Gastroesophageal sphincter (tissue), 3 donors: ENCODE results near the gene SAMD9L.

Experiments
- EP300 ChIP-seq: sonication (generic); formaldehyde crosslinking; IDR thresholded peaks from one replicate; pipeline ENCODE4 v1.6.1; 2017; ENCODE audit warnings: antibody characterized with exemption, mild to moderate bottlenecking
- POLR2A ChIP-seq, 2 donors: fragments of 450-650 bp; IDR thresholded peaks; one replicate each; pipeline ENCODE4 v1.6.1; 2017; ENCODE audit warnings: antibody characterized with exemption in 2 of 2, mild to moderate bottlenecking in 2 of 2, moderate library complexity in 1 of 2
- POLR2AphosphoS5 ChIP-seq: sonication (generic); formaldehyde crosslinking; IDR thresholded peaks from one replicate; pipeline ENCODE4 v1.6.1; 2017; ENCODE audit warnings: antibody characterized with exemption
- TF ChIP-seq, protein P1 (sequence below), 4 experiments: fragments of 200-600 bp in 2 of 4; fragments of 450-650 bp in 2 of 4; sonication (generic) in 1 of 4; IDR thresholded peaks; one replicate each; pipeline ENCODE4 v1.5.1; 2017 to 2019; ENCODE audit warnings: antibody characterized with exemption in 4 of 4, mild to moderate bottlenecking in 2 of 4, moderate library complexity in 2 of 4

DNA sequence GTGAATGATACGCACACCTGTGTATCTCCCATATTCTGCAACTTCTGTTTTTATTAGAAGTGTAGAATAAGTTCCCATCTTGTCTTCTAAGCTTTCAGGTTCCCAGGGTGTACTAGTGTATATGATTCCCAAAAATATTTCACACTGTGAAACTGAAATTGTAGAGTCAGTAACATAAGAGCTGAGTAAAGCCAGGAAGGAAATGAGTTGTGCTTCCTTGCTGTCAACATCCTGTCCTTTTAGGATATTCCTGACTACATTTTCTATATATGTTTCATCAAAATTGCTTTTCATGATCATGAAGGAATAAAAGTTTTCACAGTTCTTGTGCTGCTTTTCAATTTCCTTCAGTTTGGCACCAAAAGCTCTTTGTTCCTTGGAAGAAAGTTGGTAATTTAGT is 15.2 kb downstream of the SAMD9L start:
- TF ChIP-seq, protein P1, sequence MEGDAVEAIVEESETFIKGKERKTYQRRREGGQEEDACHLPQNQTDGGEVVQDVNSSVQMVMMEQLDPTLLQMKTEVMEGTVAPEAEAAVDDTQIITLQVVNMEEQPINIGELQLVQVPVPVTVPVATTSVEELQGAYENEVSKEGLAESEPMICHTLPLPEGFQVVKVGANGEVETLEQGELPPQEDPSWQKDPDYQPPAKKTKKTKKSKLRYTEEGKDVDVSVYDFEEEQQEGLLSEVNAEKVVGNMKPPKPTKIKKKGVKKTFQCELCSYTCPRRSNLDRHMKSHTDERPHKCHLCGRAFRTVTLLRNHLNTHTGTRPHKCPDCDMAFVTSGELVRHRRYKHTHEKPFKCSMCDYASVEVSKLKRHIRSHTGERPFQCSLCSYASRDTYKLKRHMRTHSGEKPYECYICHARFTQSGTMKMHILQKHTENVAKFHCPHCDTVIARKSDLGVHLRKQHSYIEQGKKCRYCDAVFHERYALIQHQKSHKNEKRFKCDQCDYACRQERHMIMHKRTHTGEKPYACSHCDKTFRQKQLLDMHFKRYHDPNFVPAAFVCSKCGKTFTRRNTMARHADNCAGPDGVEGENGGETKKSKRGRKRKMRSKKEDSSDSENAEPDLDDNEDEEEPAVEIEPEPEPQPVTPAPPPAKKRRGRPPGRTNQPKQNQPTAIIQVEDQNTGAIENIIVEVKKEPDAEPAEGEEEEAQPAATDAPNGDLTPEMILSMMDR (IDR thresholded peaks at IDR 0.05): no peak
- TF ChIP-seq POLR2A (IDR thresholded peaks at IDR 0.05): no peak
- TF ChIP-seq EP300: no peak
- TF ChIP-seq POLR2AphosphoS5: no peak
